Measurements from ENCODE around the gene DNASE1L3.

The DNASE1L3 gene

GRCh38 chr3:58144478-58145325 is 66.1 kb downstream of the DNASE1L3 start:
- TF ChIP-seq EZH2phosphoT487 (conservative IDR thresholded peaks at IDR 0.05; ENCODE audit: low read length) = no peak
- no peak for TF ChIP-seq CTCF (IDR thresholded peaks at IDR 0.05; ENCODE audit: insufficient read depth, low read length, poor library complexity, severe bottlenecking)
- H3K27me3 ChIP-seq (ENCODE audit: low read length) = no peaks in the 10 kb centered on the region
- H3K9me3 ChIP-seq (ENCODE audit: insufficient read depth, low read length) = no peaks in the 10 kb centered on the region
- H3F3A ChIP-seq (ENCODE audit: insufficient read depth) = no peaks in the 10 kb centered on the region
- H2AFZ ChIP-seq (ENCODE audit: low read depth, low read length, severe bottlenecking) = no peak overlapping the region
- H4K20me1 ChIP-seq (ENCODE audit: low read depth, low read length) = no peaks in the 10 kb centered on the region
- no peaks in the 10 kb centered on the region for H3K79me2 ChIP-seq (ENCODE audit: insufficient read depth, low read length)
- H3K27ac ChIP-seq (ENCODE audit: low read depth, low read length) = no peak overlapping the region
- H3K36me3 ChIP-seq (ENCODE audit: low read length) = no peaks in the 10 kb centered on the region
- no peak overlapping the region for H3K4me2 ChIP-seq (ENCODE audit: low read depth, low read length, poor library complexity, severe bottlenecking)
- H3K9me2 ChIP-seq (replicated peaks; ENCODE audit: insufficient read depth, low read length) = no peaks in the 10 kb centered on the region
- H3K9ac ChIP-seq (ENCODE audit: low read length) = no peak overlapping the region
- H3K4me3 ChIP-seq (ENCODE audit: insufficient read depth, low read length, poor library complexity, severe bottlenecking) = no peak overlapping the region

- Histone ChIP-seq H3K27me3 (ENCODE audit: low read length) (no peaks in the 10 kb centered on the region), H3K27ac (ENCODE audit: low read depth, low read length) (no peak overlapping the region), H3K9ac (ENCODE audit: low read length) (no peak overlapping the region), H3K4me2 (ENCODE audit: low read depth, low read length, poor library complexity, severe bottlenecking) (no peak overlapping the region), H2AFZ (ENCODE audit: low read depth, low read length, severe bottlenecking) (no peak overlapping the region), H3K9me2 (replicated peaks; ENCODE audit: insufficient read depth, low read length) (no peaks in the 10 kb centered on the region), H3K36me3 (ENCODE audit: low read length) (no peaks in the 10 kb centered on the region), H3K79me2 (ENCODE audit: insufficient read depth, low read length) (no peaks in the 10 kb centered on the region), H4K20me1 (ENCODE audit: low read depth, low read length) (no peaks in the 10 kb centered on the region), H3K4me3 (ENCODE audit: insufficient read depth, low read length, poor library complexity, severe bottlenecking) (no peak overlapping the region), H3K9me3 (ENCODE audit: insufficient read depth, low read length) (no peaks in the 10 kb centered on the region), H3F3A (ENCODE audit: insufficient read depth) (no peaks in the 10 kb centered on the region)
- TF ChIP-seq EZH2phosphoT487 (conservative IDR thresholded peaks at IDR 0.05; ENCODE audit: low read length) (no peak), CTCF (IDR thresholded peaks at IDR 0.05; ENCODE audit: insufficient read depth, low read length, poor library complexity, severe bottlenecking) (no peak)
Observed at GRCh38 chr3:58143417-58144055, 67.2 kb downstream of the DNASE1L3 start.
